ENCODE data around the gene C12orf42. TPM values are rescaled to one million over a fixed set of nuclear protein-coding genes. Genes with fewer than 3 reads are reported as not detected.

The C12orf42 gene
- total RNA-seq, 2 donors from 2014 or later, result 6.6 TPM; not detected in 1

GRCh38 chr12:103386451-103386850 is 109.3 kb downstream of the C12orf42 start:
- intact Hi-C loops (cut with DNase I), result no loop called here
- Histone ChIP-seq H3K4me1 (replicated peaks) (no peaks in the 10 kb centered on the region), H3K4me3 (no peak overlapping the region), H3K27me3 (replicated peaks; ENCODE audit: insufficient read depth) (no peaks in the 10 kb centered on the region), H3K36me3 (no peaks in the 10 kb centered on the region), H3K9me3 (no peaks in the 10 kb centered on the region), H3K27ac (no peak overlapping the region)
- no peak for TF ChIP-seq POLR2AphosphoS5 (IDR thresholded peaks at IDR 0.05)
- no peak for TF ChIP-seq POLR2A (IDR thresholded peaks at IDR 0.05)
- TF ChIP-seq CTCF (IDR thresholded peaks at IDR 0.05), result no peak
- DNase-seq (ENCODE audit: low spot score), result no peak
- 80% methylated on average over 3 of the region's 3 CpGs for WGBS

- no peaks in the 10 kb centered on the region for H3K9me3 ChIP-seq
- H3K4me1 ChIP-seq (replicated peaks), result no peaks in the 10 kb centered on the region
- no peak for DNase-seq (ENCODE audit: low spot score)
- no peaks in the 10 kb centered on the region for H3K36me3 ChIP-seq
- intact Hi-C loops (cut with DNase I), result no loop called here
- H3K4me3 ChIP-seq, result no peak overlapping the region
- TF ChIP-seq POLR2A (IDR thresholded peaks at IDR 0.05) (no peak), POLR2AphosphoS5 (IDR thresholded peaks at IDR 0.05) (no peak), CTCF (IDR thresholded peaks at IDR 0.05) (no peak)
- H3K27me3 ChIP-seq (replicated peaks; ENCODE audit: insufficient read depth), result no peaks in the 10 kb centered on the region
- no peak overlapping the region for H3K27ac ChIP-seq
- 83% methylated on average over 1 of the region's 1 CpG for WGBS
Measured at GRCh38 chr12:103382736-103383346, 112.9 kb downstream of the C12orf42 start.

GRCh38 chr12:103382119-103382518 is 113.6 kb downstream of the C12orf42 start:
- H3K9me3 ChIP-seq, result no peaks in the 10 kb centered on the region
- H3K27me3 ChIP-seq (replicated peaks; ENCODE audit: insufficient read depth), result no peaks in the 10 kb centered on the region
- WGBS, result 96% methylated on average over 2 of the region's 2 CpGs
- no peaks in the 10 kb centered on the region for H3K36me3 ChIP-seq
- no peak for DNase-seq (ENCODE audit: low spot score)
- H3K4me3 ChIP-seq, result no peak overlapping the region
- H3K27ac ChIP-seq, result no peak overlapping the region
- H3K4me1 ChIP-seq (replicated peaks), result no peaks in the 10 kb centered on the region
- intact Hi-C loops (cut with DNase I), result no loop called here
- TF ChIP-seq CTCF (IDR thresholded peaks at IDR 0.05), result no peak
- no peak for TF ChIP-seq POLR2AphosphoS5 (IDR thresholded peaks at IDR 0.05)
- TF ChIP-seq POLR2A (IDR thresholded peaks at IDR 0.05), result no peak

GRCh38 chr12:103379670-103380069 is 116.1 kb downstream of the C12orf42 start:
- Histone ChIP-seq H3K4me3 (no peak overlapping the region), H3K27me3 (replicated peaks; ENCODE audit: insufficient read depth) (no peaks in the 10 kb centered on the region)
- 37% methylated on average over 6 of the region's 6 CpGs for WGBS

More at GRCh38 chr12:103379670-103380069, 116.1 kb downstream of the C12orf42 start:
- no peaks in the 10 kb centered on the region for H3K36me3 ChIP-seq
- H3K27ac ChIP-seq, result no peak overlapping the region
- H3K4me1 ChIP-seq (replicated peaks), result no peaks in the 10 kb centered on the region
- H3K9me3 ChIP-seq, result no peaks in the 10 kb centered on the region
- intact Hi-C loops (cut with DNase I), result no loop called here
- TF ChIP-seq POLR2AphosphoS5 (IDR thresholded peaks at IDR 0.05) (no peak), CTCF (IDR thresholded peaks at IDR 0.05) (no peak), POLR2A (IDR thresholded peaks at IDR 0.05) (no peak)
- DNase-seq (ENCODE audit: low spot score), result no peak

Data from prostate gland (tissue), 2 donors.